Measurements from ENCODE around the gene AAMP.

Gene AAMP

GRCh38 chr2:218236829-218237228 lies 33.1 kb downstream of the AAMP start:
- 90 to 93% methylated on average over 4 of the region's 4 CpGs for WGBS, 2 experiments
- H3K27me3 ChIP-seq (ENCODE audit: control insufficient read depth, insufficient read depth, low read length, poor library complexity, severe bottlenecking), result no peaks in the 10 kb centered on the region

GRCh38 chr2:218235017-218235416 lies 34.9 kb downstream of the AAMP start:
- peaks cover 41% of the 10 kb centered on the region for H3K36me3 ChIP-seq (ENCODE audit: control insufficient read depth, insufficient read depth, low read length)
- no peak overlapping the region for H3K27ac ChIP-seq (ENCODE audit: insufficient read depth, low read depth, low read length, poor library complexity, severe bottlenecking)
- H3K4me1 ChIP-seq (ENCODE audit: control insufficient read depth, insufficient read depth, low read length), result no peaks in the 10 kb centered on the region
- H3K9me3 ChIP-seq (ENCODE audit: control insufficient read depth, low read length), result no peaks in the 10 kb centered on the region
- H3K27me3 ChIP-seq (ENCODE audit: control insufficient read depth, insufficient read depth, low read length, poor library complexity, severe bottlenecking), result no peaks in the 10 kb centered on the region
- H3K4me3 ChIP-seq (ENCODE audit: insufficient read depth, low read depth, low read length), result no peak overlapping the region
- WGBS, 2 experiments, result 96 to 97% methylated on average over 2 of the region's 2 CpGs

More at GRCh38 chr2:218236829-218237228, 33.1 kb downstream of the AAMP start:
- Histone ChIP-seq H3K36me3 (ENCODE audit: control insufficient read depth, insufficient read depth, low read length) (peaks cover 36% of the 10 kb centered on the region), H3K4me3 (ENCODE audit: insufficient read depth, low read depth, low read length) (no peak overlapping the region), H3K27ac (ENCODE audit: insufficient read depth, low read depth, low read length, poor library complexity, severe bottlenecking) (no peak overlapping the region), H3K4me1 (ENCODE audit: control insufficient read depth, insufficient read depth, low read length) (no peaks in the 10 kb centered on the region), H3K9me3 (ENCODE audit: control insufficient read depth, low read length) (no peaks in the 10 kb centered on the region)

- Histone ChIP-seq H3K27me3 (ENCODE audit: control insufficient read depth, insufficient read depth, low read length, poor library complexity, severe bottlenecking) (no peaks in the 10 kb centered on the region), H3K9me3 (ENCODE audit: control insufficient read depth, low read length) (no peaks in the 10 kb centered on the region), H3K27ac (ENCODE audit: insufficient read depth, low read depth, low read length, poor library complexity, severe bottlenecking) (no peak overlapping the region), H3K4me3 (ENCODE audit: insufficient read depth, low read depth, low read length) (no peak overlapping the region), H3K4me1 (ENCODE audit: control insufficient read depth, insufficient read depth, low read length) (no peaks in the 10 kb centered on the region), H3K36me3 (ENCODE audit: control insufficient read depth, insufficient read depth, low read length) (peaks cover 44% of the 10 kb centered on the region)
- WGBS, 2 experiments, result 89 to 92% methylated on average over 2 of the region's 3 CpGs
These were observed 35.4 kb downstream of the AAMP start for GRCh38 chr2:218234521-218234920.

GRCh38 chr2:218233543-218233942 lies 36.4 kb downstream of the AAMP start:
- Histone ChIP-seq H3K27me3 (ENCODE audit: control insufficient read depth, insufficient read depth, low read length, poor library complexity, severe bottlenecking) (no peaks in the 10 kb centered on the region), H3K27ac (ENCODE audit: insufficient read depth, low read depth, low read length, poor library complexity, severe bottlenecking) (no peak overlapping the region), H3K36me3 (ENCODE audit: control insufficient read depth, insufficient read depth, low read length) (peaks cover 34% of the 10 kb centered on the region), H3K9me3 (ENCODE audit: control insufficient read depth, low read length) (no peaks in the 10 kb centered on the region), H3K4me3 (ENCODE audit: insufficient read depth, low read depth, low read length) (no peak overlapping the region), H3K4me1 (ENCODE audit: control insufficient read depth, insufficient read depth, low read length) (no peaks in the 10 kb centered on the region)
- 95% methylated on average over 4 of the region's 4 CpGs for WGBS, 2 experiments

GRCh38 chr2:218230882-218231281 lies 39.1 kb downstream of the AAMP start:
- no peaks in the 10 kb centered on the region for H3K27me3 ChIP-seq (ENCODE audit: control insufficient read depth, insufficient read depth, low read length, poor library complexity, severe bottlenecking)
- H3K36me3 ChIP-seq (ENCODE audit: control insufficient read depth, insufficient read depth, low read length), result peaks cover 26% of the 10 kb centered on the region

GRCh38 chr2:218229851-218230250 lies 40.1 kb downstream of the AAMP start:
- WGBS, 2 experiments, result 91 to 92% methylated on average over 4 of the region's 4 CpGs
- Histone ChIP-seq H3K27ac (ENCODE audit: insufficient read depth, low read depth, low read length, poor library complexity, severe bottlenecking) (no peak overlapping the region), H3K4me1 (ENCODE audit: control insufficient read depth, insufficient read depth, low read length) (no peaks in the 10 kb centered on the region), H3K9me3 (ENCODE audit: control insufficient read depth, low read length) (no peaks in the 10 kb centered on the region), H3K27me3 (ENCODE audit: control insufficient read depth, insufficient read depth, low read length, poor library complexity, severe bottlenecking) (no peaks in the 10 kb centered on the region), H3K4me3 (ENCODE audit: insufficient read depth, low read depth, low read length) (no peak overlapping the region), H3K36me3 (ENCODE audit: control insufficient read depth, insufficient read depth, low read length) (peaks cover 28% of the 10 kb centered on the region)

More at GRCh38 chr2:218230882-218231281, 39.1 kb downstream of the AAMP start:
- Histone ChIP-seq H3K4me3 (ENCODE audit: insufficient read depth, low read depth, low read length) (no peak overlapping the region), H3K4me1 (ENCODE audit: control insufficient read depth, insufficient read depth, low read length) (no peaks in the 10 kb centered on the region), H3K9me3 (ENCODE audit: control insufficient read depth, low read length) (no peaks in the 10 kb centered on the region), H3K27ac (ENCODE audit: insufficient read depth, low read depth, low read length, poor library complexity, severe bottlenecking) (no peak overlapping the region)
- 94 to 100% methylated on average over 1 of the region's 1 CpG for WGBS, 2 experiments

GRCh38 chr2:218229239-218229638 lies 40.7 kb downstream of the AAMP start:
- Histone ChIP-seq H3K27me3 (ENCODE audit: control insufficient read depth, insufficient read depth, low read length, poor library complexity, severe bottlenecking) (no peaks in the 10 kb centered on the region), H3K4me1 (ENCODE audit: control insufficient read depth, insufficient read depth, low read length) (no peaks in the 10 kb centered on the region), H3K9me3 (ENCODE audit: control insufficient read depth, low read length) (no peaks in the 10 kb centered on the region), H3K36me3 (ENCODE audit: control insufficient read depth, insufficient read depth, low read length) (peaks cover 28% of the 10 kb centered on the region), H3K4me3 (ENCODE audit: insufficient read depth, low read depth, low read length) (no peak overlapping the region), H3K27ac (ENCODE audit: insufficient read depth, low read depth, low read length, poor library complexity, severe bottlenecking) (no peak overlapping the region)
- WGBS, 2 experiments, result 96 to 100% methylated on average over 3 of the region's 3 CpGs

- Histone ChIP-seq H3K27ac (ENCODE audit: insufficient read depth, low read depth, low read length, poor library complexity, severe bottlenecking) (no peak overlapping the region), H3K27me3 (ENCODE audit: control insufficient read depth, insufficient read depth, low read length, poor library complexity, severe bottlenecking) (no peaks in the 10 kb centered on the region), H3K36me3 (ENCODE audit: control insufficient read depth, insufficient read depth, low read length) (peaks cover 28% of the 10 kb centered on the region), H3K9me3 (ENCODE audit: control insufficient read depth, low read length) (no peaks in the 10 kb centered on the region), H3K4me1 (ENCODE audit: control insufficient read depth, insufficient read depth, low read length) (no peaks in the 10 kb centered on the region), H3K4me3 (ENCODE audit: insufficient read depth, low read depth, low read length) (no peak overlapping the region)
- 91 to 96% methylated on average over 4 to 6 of the region's 6 CpGs for WGBS, 2 experiments
These were observed 41.4 kb downstream of the AAMP start for GRCh38 chr2:218228366-218229090.

GRCh38 chr2:218226903-218227302 lies 43.0 kb downstream of the AAMP start:
- WGBS, 2 experiments, result 91 to 95% methylated on average over 2 to 3 of the region's 3 CpGs
- Histone ChIP-seq H3K9me3 (ENCODE audit: control insufficient read depth, low read length) (no peaks in the 10 kb centered on the region), H3K4me3 (ENCODE audit: insufficient read depth, low read depth, low read length) (no peak overlapping the region), H3K27ac (ENCODE audit: insufficient read depth, low read depth, low read length, poor library complexity, severe bottlenecking) (no peak overlapping the region), H3K27me3 (ENCODE audit: control insufficient read depth, insufficient read depth, low read length, poor library complexity, severe bottlenecking) (no peaks in the 10 kb centered on the region), H3K36me3 (ENCODE audit: control insufficient read depth, insufficient read depth, low read length) (peaks cover 21% of the 10 kb centered on the region), H3K4me1 (ENCODE audit: control insufficient read depth, insufficient read depth, low read length) (no peaks in the 10 kb centered on the region)

GRCh38 chr2:218224186-218224585 lies 45.8 kb downstream of the AAMP start:
- Histone ChIP-seq H3K36me3 (ENCODE audit: control insufficient read depth, insufficient read depth, low read length) (peaks cover 8% of the 10 kb centered on the region), H3K27me3 (ENCODE audit: control insufficient read depth, insufficient read depth, low read length, poor library complexity, severe bottlenecking) (no peaks in the 10 kb centered on the region), H3K9me3 (ENCODE audit: control insufficient read depth, low read length) (no peaks in the 10 kb centered on the region), H3K27ac (ENCODE audit: insufficient read depth, low read depth, low read length, poor library complexity, severe bottlenecking) (no peak overlapping the region), H3K4me3 (ENCODE audit: insufficient read depth, low read depth, low read length) (no peak overlapping the region), H3K4me1 (ENCODE audit: control insufficient read depth, insufficient read depth, low read length) (no peaks in the 10 kb centered on the region)
- WGBS, 2 experiments, result 64 to 78% methylated on average over 1 of the region's 1 CpG

Measured in ectodermal cell (in vitro differentiated cells).